DMS79 treated with DMSO at 0.1 percent for 48 hours (cell line): ENCODE results near the gene JTB.
"Not testable (repeated sequence)": the region's sequence is repeated elsewhere in the genome, so short reads cannot be mapped to it uniquely, and the experiment has no call there.

ENCODE experiments used
- DNase-seq: peaks from one replicate; lab custom pipeline; 2025; lab: John Stamatoyannopoulos, UW

JTB gene

GRCh38 chr1:153977250-153978240 is at the start of gene JTB:
TSS of gene JTB (minus strand) at chr1:153977674. CDS start at chr1:153977252, 422 bp downstream.
- DNase-seq = peak; percentile 82

GRCh38 chr1:154019940-154020339 is 42.5 kb upstream of the JTB start:
- no peak for DNase-seq

- DNase-seq = no peak
These were observed 41.8 kb upstream of the JTB start for GRCh38 chr1:154019269-154019668.

- DNase-seq = peak; percentile 51
These were observed 36.9 kb upstream of the JTB start for GRCh38 chr1:154014154-154014907.

GRCh38 chr1:154012543-154012942 is 35.1 kb upstream of the JTB start:
- not testable (repeated sequence) for DNase-seq

- no peak for DNase-seq
These were observed 34.7 kb upstream of the JTB start for GRCh38 chr1:154012129-154012528.

GRCh38 chr1:154006136-154006535 is 28.7 kb upstream of the JTB start:
- no peak for DNase-seq

GRCh38 chr1:154000420-154000819 is 22.9 kb upstream of the JTB start:
- DNase-seq = no peak

GRCh38 chr1:153996882-153997281 is 19.4 kb upstream of the JTB start:
- DNase-seq = not testable (repeated sequence)

GRCh38 chr1:153995640-153996039 is 18.2 kb upstream of the JTB start:
- DNase-seq = no peak

- no peak for DNase-seq
These were observed 17.7 kb upstream of the JTB start for GRCh38 chr1:153995202-153995601.

- no peak for DNase-seq
These were observed 14.3 kb upstream of the JTB start for GRCh38 chr1:153991806-153992205.

GRCh38 chr1:153991151-153991630 is 13.7 kb upstream of the JTB start:
- DNase-seq = no peak

- peak; percentile 98 for DNase-seq
These were observed 13.1 kb upstream of the JTB start, which contains the start of gene RPS27 for GRCh38 chr1:153990468-153991150. TSS of gene RPS27 (plus strand) at chr1:153990762. CDS start at chr1:153990797, 35 bp downstream.

GRCh38 chr1:153987621-153988020 is 10.1 kb upstream of the JTB start:
- DNase-seq = no peak

- peak; percentile 85 for DNase-seq
These were observed 8.7 kb upstream of the JTB start, which contains the start of gene RAB13 for GRCh38 chr1:153985941-153986761. TSS of gene RAB13 (minus strand) at chr1:153986339. CDS start at chr1:153986236, 103 bp downstream.

- no peak for DNase-seq
These were observed 8.0 kb upstream of the JTB start for GRCh38 chr1:153985341-153985912.

- no peak for DNase-seq
These were observed 6.8 kb upstream of the JTB start for GRCh38 chr1:153984123-153984894.

GRCh38 chr1:153981735-153982134 is 4.3 kb upstream of the JTB start:
- DNase-seq = not testable (repeated sequence)

- DNase-seq = not testable (repeated sequence)
These were observed 1.6 kb upstream of the JTB start for GRCh38 chr1:153979091-153979490.
